Neural cell (in vitro differentiated cells): ENCODE data around the gene VARS2. TPM values are rescaled to one million over a fixed set of nuclear protein-coding genes. Genes with fewer than 3 reads are reported as not detected.

Source experiments
- H2AFZ ChIP-seq: fragments of 200-600, 300-800 bp; sonication (generic), shearing (Covaris generic); 2 replicates; pipeline ENCODE4 v1.6.0; 2014; ENCODE audit warnings: low read depth, mild to moderate bottlenecking, antibody characterized with exemption, low read length, moderate library complexity
- H3F3A ChIP-seq: fragments of 200-600 bp; shearing (Covaris generic); 2 replicates; pipeline ENCODE4 v1.6.1; 2016; ENCODE audit warnings: mild to moderate bottlenecking, moderate library complexity, mixed read lengths, antibody characterized with exemption, low read length; ENCODE audit not compliant: insufficient read depth, poor library complexity, severe bottlenecking
- H3K27ac ChIP-seq: fragments of 200-600, 300-800 bp; sonication (generic), shearing (Covaris generic); 2 replicates; pipeline ENCODE4 v1.5.1; 2014; ENCODE audit warnings: mild to moderate bottlenecking, low read length, moderate library complexity
- H3K27me3 ChIP-seq: fragments of 300-800, 200-600 bp; sonication (generic), shearing (Covaris generic); 2 replicates; pipeline ENCODE4 v1.6.0; 2014; ENCODE audit warnings: mild to moderate bottlenecking, low read depth, low read length, moderate library complexity; ENCODE audit not compliant: insufficient read depth
- H3K36me3 ChIP-seq: fragments of 300-800, 200-600 bp; sonication (generic), shearing (Covaris generic); 2 replicates; pipeline ENCODE4 v1.5.1; 2014; ENCODE audit warnings: mild to moderate bottlenecking, antibody characterized with exemption, low read length, moderate library complexity; ENCODE audit not compliant: insufficient read depth
- H3K4me2 ChIP-seq: fragments of 300-800, 200-600 bp; sonication (generic), shearing (Covaris generic); 2 replicates; pipeline ENCODE4 v1.6.0; 2014; ENCODE audit warnings: mild to moderate bottlenecking, low read length
- H3K4me3 ChIP-seq: fragments of 300-800, 200-600 bp; sonication (generic), shearing (Covaris generic); 2 replicates; pipeline ENCODE4 v1.5.1; 2014; ENCODE audit warnings: mild to moderate bottlenecking, low read length, moderate library complexity
- H3K79me2 ChIP-seq: fragments of 200-600 bp; shearing (Covaris generic); replicated peaks from 2 replicates; pipeline ENCODE4 v1.6.0; 2014; ENCODE audit warnings: mild to moderate bottlenecking, low read length, moderate library complexity; ENCODE audit not compliant: insufficient read depth
- H3K9ac ChIP-seq: fragments of 300-800, 200-600 bp; sonication (generic), shearing (Covaris generic); 2 replicates; pipeline ENCODE4 v1.6.1; 2016; ENCODE audit warnings: mild to moderate bottlenecking, low read length, mixed read lengths
- H3K9me2 ChIP-seq: fragments of 200-600 bp; shearing (Covaris generic); 2 replicates; pipeline ENCODE4 v1.6.1; 2016; ENCODE audit warnings: mild to moderate bottlenecking, low read length, mixed read lengths; ENCODE audit not compliant: insufficient read depth
- H3K9me3 ChIP-seq: fragments of 200-600, 300-800 bp; sonication (generic), shearing (Covaris generic); 2 replicates; pipeline ENCODE4 v1.6.1; 2016; ENCODE audit warnings: mild to moderate bottlenecking, mixed run types, low read length, moderate library complexity, mixed read lengths
- H4K20me1 ChIP-seq: fragments of 200-600 bp; shearing (Covaris generic); 2 replicates; pipeline ENCODE4 v1.6.1; 2016; ENCODE audit warnings: mild to moderate bottlenecking, mixed run types; ENCODE audit not compliant: insufficient read depth
- EP300 ChIP-seq: fragments of 450-650 bp; conservative IDR thresholded peaks from 2 replicates; pipeline ENCODE4 v1.6.1; 2014; ENCODE audit warnings: antibody characterized with exemption, mild to moderate bottlenecking, moderate library complexity; ENCODE audit not compliant: poor library complexity, severe bottlenecking
- EZH2 ChIP-seq: fragments of 200-600, 300-800 bp; shearing (Covaris generic), sonication (generic); IDR thresholded peaks from 2 replicates; pipeline ENCODE4 v1.6.1; 2014; ENCODE audit warnings: antibody characterized with exemption, low read length, borderline replicate concordance, mild to moderate bottlenecking; ENCODE audit not compliant: insufficient read depth, poor library complexity, severe bottlenecking
- MXI1 ChIP-seq: fragments of 450-650 bp; conservative IDR thresholded peaks from 2 replicates; pipeline ENCODE4 v1.6.1; 2014; ENCODE audit warnings: antibody characterized with exemption, mild to moderate bottlenecking; ENCODE audit not compliant: poor library complexity, severe bottlenecking
- POLR2AphosphoS5 ChIP-seq: IDR thresholded peaks from 2 replicates; pipeline ENCODE4 v1.6.1; 2012
- RAD21 ChIP-seq: fragments of 450-650 bp; conservative IDR thresholded peaks from 2 replicates; pipeline ENCODE4 v1.6.1; 2014; ENCODE audit warnings: antibody characterized with exemption, mild to moderate bottlenecking, moderate library complexity
- SMC3 ChIP-seq: fragments of 450-650 bp; conservative IDR thresholded peaks from 2 replicates; pipeline ENCODE4 v1.6.1; 2014; ENCODE audit warnings: antibody characterized with exemption, mild to moderate bottlenecking, moderate library complexity; ENCODE audit not compliant: poor library complexity
- TAF1 ChIP-seq: IDR thresholded peaks from 2 replicates; pipeline ENCODE4 v1.6.1; 2012; ENCODE audit warnings: low read depth
- polyA plus RNA-seq: library from polyadenylated mRNA; depleted of rRNA; stranded (reverse); fragments of >200 nt; gene quantifications from 2 replicates; pipeline ENCODE4 v1.2.3, GENCODE V29; 2014
- TF ChIP-seq, protein P1 (sequence below): IDR thresholded peaks from 2 replicates; pipeline ENCODE4 v1.6.1; 2012; ENCODE audit warnings: borderline replicate concordance
- TF ChIP-seq, protein P2 (sequence below): fragments of 450-650 bp; IDR thresholded peaks from 2 replicates; pipeline ENCODE4 v1.5.1; 2014; ENCODE audit warnings: antibody characterized with exemption, mild to moderate bottlenecking, moderate library complexity; ENCODE audit not compliant: poor library complexity, severe bottlenecking

VARS2 gene
- polyA plus RNA-seq, 1 donor from 2014 or later, result 93.4 TPM

DNA sequence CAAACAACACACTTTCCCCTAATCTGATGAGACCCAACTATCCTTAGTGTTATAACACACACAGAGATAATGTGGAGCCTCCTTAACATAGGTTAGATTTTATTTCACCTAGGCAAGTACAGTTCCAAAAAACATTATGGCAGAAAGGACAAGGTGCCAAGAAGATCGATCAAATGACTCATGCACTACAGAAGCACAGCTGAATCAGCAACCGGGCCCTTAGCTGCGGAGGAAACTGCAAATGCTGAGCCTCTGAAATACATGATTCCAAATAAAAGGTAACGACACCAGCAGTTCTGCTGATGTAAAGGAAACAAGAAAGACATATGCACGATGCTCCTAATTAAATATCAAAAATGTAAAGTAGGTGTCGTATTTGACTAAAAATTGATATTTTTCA lies 49.6 kb downstream of the VARS2 start:
- no peaks in the 10 kb centered on the region for H4K20me1 ChIP-seq
- H3K27me3 ChIP-seq, result no peaks in the 10 kb centered on the region
- no peaks in the 10 kb centered on the region for H3K9me2 ChIP-seq
- no peaks in the 10 kb centered on the region for H3K36me3 ChIP-seq
- H3F3A ChIP-seq, result no peaks in the 10 kb centered on the region
- H2AFZ ChIP-seq, result no peak overlapping the region
- H3K4me3 ChIP-seq, result no peak overlapping the region
- H3K9ac ChIP-seq, result no peak overlapping the region
- H3K9me3 ChIP-seq, result no peaks in the 10 kb centered on the region
- H3K27ac ChIP-seq, result no peak overlapping the region
- TF ChIP-seq, protein P1, sequence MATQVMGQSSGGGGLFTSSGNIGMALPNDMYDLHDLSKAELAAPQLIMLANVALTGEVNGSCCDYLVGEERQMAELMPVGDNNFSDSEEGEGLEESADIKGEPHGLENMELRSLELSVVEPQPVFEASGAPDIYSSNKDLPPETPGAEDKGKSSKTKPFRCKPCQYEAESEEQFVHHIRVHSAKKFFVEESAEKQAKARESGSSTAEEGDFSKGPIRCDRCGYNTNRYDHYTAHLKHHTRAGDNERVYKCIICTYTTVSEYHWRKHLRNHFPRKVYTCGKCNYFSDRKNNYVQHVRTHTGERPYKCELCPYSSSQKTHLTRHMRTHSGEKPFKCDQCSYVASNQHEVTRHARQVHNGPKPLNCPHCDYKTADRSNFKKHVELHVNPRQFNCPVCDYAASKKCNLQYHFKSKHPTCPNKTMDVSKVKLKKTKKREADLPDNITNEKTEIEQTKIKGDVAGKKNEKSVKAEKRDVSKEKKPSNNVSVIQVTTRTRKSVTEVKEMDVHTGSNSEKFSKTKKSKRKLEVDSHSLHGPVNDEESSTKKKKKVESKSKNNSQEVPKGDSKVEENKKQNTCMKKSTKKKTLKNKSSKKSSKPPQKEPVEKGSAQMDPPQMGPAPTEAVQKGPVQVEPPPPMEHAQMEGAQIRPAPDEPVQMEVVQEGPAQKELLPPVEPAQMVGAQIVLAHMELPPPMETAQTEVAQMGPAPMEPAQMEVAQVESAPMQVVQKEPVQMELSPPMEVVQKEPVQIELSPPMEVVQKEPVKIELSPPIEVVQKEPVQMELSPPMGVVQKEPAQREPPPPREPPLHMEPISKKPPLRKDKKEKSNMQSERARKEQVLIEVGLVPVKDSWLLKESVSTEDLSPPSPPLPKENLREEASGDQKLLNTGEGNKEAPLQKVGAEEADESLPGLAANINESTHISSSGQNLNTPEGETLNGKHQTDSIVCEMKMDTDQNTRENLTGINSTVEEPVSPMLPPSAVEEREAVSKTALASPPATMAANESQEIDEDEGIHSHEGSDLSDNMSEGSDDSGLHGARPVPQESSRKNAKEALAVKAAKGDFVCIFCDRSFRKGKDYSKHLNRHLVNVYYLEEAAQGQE, result no peak
- TF ChIP-seq EZH2 (no peak), MXI1 (no peak), RAD21 (no peak), EP300 (no peak), POLR2AphosphoS5 (no peak), SMC3 (no peak), TAF1 (no peak)
- TF ChIP-seq, protein P2, sequence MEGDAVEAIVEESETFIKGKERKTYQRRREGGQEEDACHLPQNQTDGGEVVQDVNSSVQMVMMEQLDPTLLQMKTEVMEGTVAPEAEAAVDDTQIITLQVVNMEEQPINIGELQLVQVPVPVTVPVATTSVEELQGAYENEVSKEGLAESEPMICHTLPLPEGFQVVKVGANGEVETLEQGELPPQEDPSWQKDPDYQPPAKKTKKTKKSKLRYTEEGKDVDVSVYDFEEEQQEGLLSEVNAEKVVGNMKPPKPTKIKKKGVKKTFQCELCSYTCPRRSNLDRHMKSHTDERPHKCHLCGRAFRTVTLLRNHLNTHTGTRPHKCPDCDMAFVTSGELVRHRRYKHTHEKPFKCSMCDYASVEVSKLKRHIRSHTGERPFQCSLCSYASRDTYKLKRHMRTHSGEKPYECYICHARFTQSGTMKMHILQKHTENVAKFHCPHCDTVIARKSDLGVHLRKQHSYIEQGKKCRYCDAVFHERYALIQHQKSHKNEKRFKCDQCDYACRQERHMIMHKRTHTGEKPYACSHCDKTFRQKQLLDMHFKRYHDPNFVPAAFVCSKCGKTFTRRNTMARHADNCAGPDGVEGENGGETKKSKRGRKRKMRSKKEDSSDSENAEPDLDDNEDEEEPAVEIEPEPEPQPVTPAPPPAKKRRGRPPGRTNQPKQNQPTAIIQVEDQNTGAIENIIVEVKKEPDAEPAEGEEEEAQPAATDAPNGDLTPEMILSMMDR, result no peak
- H3K4me2 ChIP-seq, result no peak overlapping the region
- H3K79me2 ChIP-seq, result no peaks in the 10 kb centered on the region

DNA sequence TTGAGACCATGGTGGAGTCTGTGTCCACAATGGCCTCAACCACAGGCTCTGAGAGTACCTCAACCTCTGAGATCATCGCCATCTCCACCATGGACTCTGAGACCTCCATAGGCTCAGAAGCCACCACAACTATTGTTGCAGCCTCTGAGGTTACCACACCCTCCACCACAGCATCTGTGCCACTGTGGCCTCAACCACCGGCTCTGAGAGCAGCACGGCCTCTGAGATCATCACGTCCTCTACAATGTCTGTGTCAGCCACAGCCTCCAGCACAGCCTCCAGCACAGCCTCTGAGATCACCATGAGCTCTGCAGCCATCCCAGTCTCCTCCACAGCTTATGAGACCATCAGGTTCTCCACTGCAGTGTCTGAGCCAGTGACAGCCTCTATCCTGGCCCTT lies 50.0 kb downstream of the VARS2 start:
- TF ChIP-seq RAD21 (no peak), SMC3 (no peak), EZH2 (no peak), MXI1 (no peak), POLR2AphosphoS5 (no peak), EP300 (no peak), TAF1 (no peak)
- TF ChIP-seq, protein P1, result no peak
- TF ChIP-seq, protein P2, result no peak
- Histone ChIP-seq H3K4me3 (no peak overlapping the region), H3K4me2 (no peak overlapping the region), H3K27me3 (no peaks in the 10 kb centered on the region), H3F3A (no peaks in the 10 kb centered on the region), H4K20me1 (no peaks in the 10 kb centered on the region), H3K9me2 (no peaks in the 10 kb centered on the region), H3K36me3 (no peaks in the 10 kb centered on the region), H3K9ac (no peak overlapping the region), H3K79me2 (no peaks in the 10 kb centered on the region), H3K27ac (no peak overlapping the region), H2AFZ (no peak overlapping the region), H3K9me3 (no peaks in the 10 kb centered on the region)
